Skeletal muscle tissue (tissue), 4 donors: ENCODE measurements around the gene PRKCI. TPM values are rescaled to one million over a fixed set of nuclear protein-coding genes. Genes with fewer than 3 reads are reported as not detected.

Experiments
- H3K27ac ChIP-seq: one replicate; pipeline ENCODE4 v1.7.0; 2013; ENCODE audit warnings: mild to moderate bottlenecking, low read depth, low read length, inconsistent platforms
- H3K27me3 ChIP-seq, 3 donors: one replicate each; pipeline ENCODE4 v1.7.0; 2013; ENCODE audit warnings: low read length in 3 of 3; ENCODE audit not compliant: control insufficient read depth in 3 of 3, insufficient read depth in 3 of 3
- H3K36me3 ChIP-seq, 3 donors: one replicate each; pipeline ENCODE4 v1.7.0; 2013; ENCODE audit warnings: low read length in 3 of 3; ENCODE audit not compliant: control insufficient read depth in 3 of 3, insufficient read depth in 3 of 3
- H3K4me1 ChIP-seq, 3 donors: one replicate each; pipeline ENCODE4 v1.7.0; 2013; ENCODE audit warnings: low read length in 3 of 3, mild to moderate bottlenecking in 3 of 3; ENCODE audit not compliant: control insufficient read depth in 3 of 3, insufficient read depth in 3 of 3
- H3K4me3 ChIP-seq, 3 donors: one replicate each; pipeline ENCODE4 v1.7.0; 2013; ENCODE audit warnings: low read length in 3 of 3
- H3K9ac ChIP-seq, 3 donors: one replicate each; pipeline ENCODE4 v1.7.0; 2013; ENCODE audit warnings: low read length in 3 of 3, mild to moderate bottlenecking in 3 of 3, moderate library complexity in 2 of 3, low read depth in 1 of 3
- H3K9me3 ChIP-seq, 3 donors: one replicate each; pipeline ENCODE4 v1.7.0; 2013; ENCODE audit warnings: low read length in 3 of 3; ENCODE audit not compliant: control insufficient read depth in 3 of 3
- total RNA-seq: library from RNA; depleted of rRNA; stranded (reverse); fragments of >200 nt; gene quantifications from one replicate; pipeline ENCODE4 v1.2.3, GENCODE V29; 2014
- donor health status: Osteomylitis.

Gene PRKCI
- total RNA-seq, 1 donor from 2014 or later: 21.9 TPM

DNA sequence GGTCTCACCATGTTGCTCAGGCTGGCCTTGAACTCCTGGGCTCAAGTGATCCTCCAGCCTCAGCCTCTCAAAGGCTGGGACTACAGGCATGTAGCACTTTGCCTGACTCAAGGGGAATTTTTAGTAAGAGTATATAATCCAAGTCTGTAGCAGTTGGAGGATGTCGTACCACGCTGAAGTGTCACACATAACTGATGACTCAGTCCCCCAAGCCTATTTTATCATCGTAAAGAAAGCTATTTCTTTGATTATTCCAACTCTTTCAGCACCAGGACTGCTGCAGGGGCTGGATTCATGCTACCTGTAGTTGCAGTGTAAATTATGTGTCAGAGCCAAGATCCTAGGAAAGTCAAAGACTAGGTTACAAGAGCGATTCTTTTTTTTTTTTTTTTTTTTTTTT lies 1.4 kb upstream of the PRKCI start:
- Histone ChIP-seq H3K9me3 (no peaks in the 10 kb centered on the region), H3K9ac (no peak overlapping the region), H3K4me1 (peaks cover 0 to 7% (median 4%) of the 10 kb centered on the region in 3 donors), H3K27me3 (no peaks in the 10 kb centered on the region), H3K27ac (no peak overlapping the region), H3K36me3 (no peaks in the 10 kb centered on the region), H3K4me3 (no peak overlapping the region)

DNA sequence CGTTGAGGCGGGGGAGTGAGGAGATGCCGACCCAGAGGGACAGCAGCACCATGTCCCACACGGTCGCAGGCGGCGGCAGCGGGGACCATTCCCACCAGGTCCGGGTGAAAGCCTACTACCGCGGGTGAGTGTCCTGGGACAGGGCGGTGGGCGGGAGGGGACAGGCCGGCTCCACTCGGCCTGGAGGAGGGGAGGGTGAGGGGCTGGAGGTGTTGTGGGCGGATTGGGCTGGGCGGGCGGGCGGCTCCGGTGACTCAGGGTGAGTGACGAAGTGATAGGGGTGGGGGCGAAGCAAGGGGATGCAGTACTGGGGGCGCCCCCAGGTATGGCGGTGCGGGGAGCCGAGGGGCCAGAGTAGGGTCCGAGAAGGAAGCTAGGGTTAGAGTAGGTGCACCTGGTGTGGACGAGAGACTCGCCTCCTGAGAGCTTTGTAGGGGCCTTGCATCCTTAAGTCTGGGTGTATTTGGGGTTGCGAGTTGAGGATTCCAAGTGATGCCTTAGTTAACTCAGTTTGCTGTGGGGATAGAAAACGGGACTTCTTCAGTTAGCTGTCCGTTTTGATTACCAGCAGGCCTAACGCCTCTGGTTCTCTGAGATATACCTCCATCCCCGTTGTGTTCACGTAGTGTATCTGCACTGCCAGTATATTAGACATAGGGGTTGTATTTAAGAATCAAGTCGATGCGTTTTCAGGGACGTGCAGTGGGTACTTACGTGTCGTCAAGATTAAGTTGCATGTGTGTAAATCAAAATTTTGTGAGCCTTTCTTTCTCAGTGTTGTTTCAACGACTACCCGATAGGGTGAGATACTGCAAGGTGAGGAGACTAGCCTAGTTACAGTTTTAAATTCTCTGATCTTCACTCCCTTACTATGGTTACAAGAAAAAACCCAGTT lies 670 bp downstream of the PRKCI start:
- H3K36me3 ChIP-seq: no peaks in the 10 kb centered on the region
- no peaks in the 10 kb centered on the region for H3K27me3 ChIP-seq
- H3K9me3 ChIP-seq: no peaks in the 10 kb centered on the region
- peaks cover 0 to 9% (median 4%) of the 10 kb centered on the region in 3 donors for H3K4me1 ChIP-seq
- H3K4me3 ChIP-seq: peak overlapping the region; percentile 81 to 91 (median 86)
- peak overlapping the region; percentile 89 for H3K27ac ChIP-seq
- H3K9ac ChIP-seq: peak overlapping the region; percentile 86 to 98 (median 92)

DNA sequence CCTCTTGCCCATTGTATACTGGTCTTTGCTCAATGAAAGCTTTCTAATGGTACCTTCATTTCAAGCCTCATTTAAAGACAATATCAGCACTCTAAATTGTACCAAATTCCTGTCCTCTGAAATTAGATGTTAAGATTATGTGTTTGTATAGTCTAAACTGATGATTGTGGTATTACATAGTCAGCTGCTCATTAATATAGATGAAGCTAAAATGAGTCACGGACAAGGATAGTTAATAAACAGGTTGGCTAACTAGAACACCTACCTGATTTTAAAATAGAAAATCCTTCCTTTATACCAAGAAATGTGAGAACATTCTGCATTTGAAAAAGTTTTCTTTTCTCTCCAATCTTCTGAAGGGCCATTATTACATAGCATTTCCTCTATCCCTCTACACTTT lies 2.9 kb downstream of the PRKCI start:
- no peak overlapping the region for H3K9ac ChIP-seq
- no peak overlapping the region for H3K27ac ChIP-seq
- H3K9me3 ChIP-seq: no peaks in the 10 kb centered on the region
- peaks cover 0 to 11% (median 4%) of the 10 kb centered on the region in 3 donors for H3K4me1 ChIP-seq
- no peaks in the 10 kb centered on the region for H3K36me3 ChIP-seq
- H3K27me3 ChIP-seq: no peaks in the 10 kb centered on the region
- no peak overlapping the region for H3K4me3 ChIP-seq

DNA sequence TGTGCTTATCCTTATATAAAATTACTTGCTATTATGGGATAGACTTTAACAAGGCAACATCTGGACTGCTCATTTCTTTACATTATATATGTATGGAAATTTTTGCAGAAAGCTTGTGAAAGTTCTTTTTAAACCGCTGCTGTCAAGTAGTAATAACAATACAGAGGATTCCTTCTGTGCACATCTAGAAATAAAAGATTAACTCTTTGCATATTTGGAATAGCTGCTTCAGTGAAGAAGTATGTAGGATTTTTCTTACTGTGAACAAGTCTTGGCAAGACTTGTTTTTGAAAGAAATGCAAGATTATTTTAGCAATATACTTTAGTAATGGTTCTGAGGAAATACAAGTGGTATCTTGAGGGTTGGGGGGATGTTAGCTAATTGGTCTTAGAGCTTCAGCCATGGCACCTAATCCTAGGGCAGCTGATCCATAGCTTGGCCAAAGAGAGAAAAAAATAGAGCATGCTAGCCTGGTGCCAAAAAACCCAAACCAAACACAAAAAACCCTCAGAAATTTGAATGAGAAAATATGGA lies 4.3 kb downstream of the PRKCI start:
- Histone ChIP-seq H3K4me1 (peaks cover 0 to 11% (median 4%) of the 10 kb centered on the region in 3 donors), H3K4me3 (no peak overlapping the region), H3K36me3 (no peaks in the 10 kb centered on the region), H3K27ac (no peak overlapping the region), H3K9ac (no peak overlapping the region), H3K9me3 (no peaks in the 10 kb centered on the region), H3K27me3 (no peaks in the 10 kb centered on the region)

DNA sequence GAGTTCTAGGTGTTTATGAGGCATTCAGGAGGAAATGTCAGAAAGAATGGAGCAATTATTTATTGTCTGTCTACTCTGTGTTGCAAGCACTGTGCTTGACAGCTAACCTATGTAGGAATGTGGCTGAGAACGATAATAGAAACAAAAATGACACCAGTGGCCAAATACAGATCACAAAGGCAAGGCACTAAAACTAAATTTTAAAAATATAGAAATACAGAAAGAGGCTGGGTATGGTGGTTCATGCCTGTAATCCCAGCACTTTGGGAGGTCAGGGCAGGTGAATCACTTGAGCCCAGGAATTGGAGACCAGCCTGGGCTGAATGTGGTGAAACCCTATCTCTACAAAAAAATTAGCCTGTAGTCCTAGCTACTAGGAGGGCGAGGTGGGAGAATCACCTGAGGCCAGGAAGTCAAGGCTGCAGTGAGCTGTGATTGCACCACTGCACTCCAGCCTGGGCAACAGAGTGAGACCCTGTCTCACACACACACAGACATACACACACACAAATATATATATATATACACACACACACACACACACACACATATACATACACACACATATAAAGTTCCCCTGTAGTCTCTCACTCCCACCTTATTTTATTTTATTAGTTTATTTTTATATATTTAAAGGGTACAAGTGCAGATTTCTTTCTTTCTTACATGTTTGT lies 6.0 kb downstream of the PRKCI start:
- no peak overlapping the region for H3K4me3 ChIP-seq
- no peaks in the 10 kb centered on the region for H3K27me3 ChIP-seq
- no peak overlapping the region for H3K9ac ChIP-seq
- H3K4me1 ChIP-seq: peaks cover 0 to 6% (median 1%) of the 10 kb centered on the region in 3 donors
- H3K27ac ChIP-seq: no peak overlapping the region
- H3K36me3 ChIP-seq: no peaks in the 10 kb centered on the region
- H3K9me3 ChIP-seq: no peaks in the 10 kb centered on the region

DNA sequence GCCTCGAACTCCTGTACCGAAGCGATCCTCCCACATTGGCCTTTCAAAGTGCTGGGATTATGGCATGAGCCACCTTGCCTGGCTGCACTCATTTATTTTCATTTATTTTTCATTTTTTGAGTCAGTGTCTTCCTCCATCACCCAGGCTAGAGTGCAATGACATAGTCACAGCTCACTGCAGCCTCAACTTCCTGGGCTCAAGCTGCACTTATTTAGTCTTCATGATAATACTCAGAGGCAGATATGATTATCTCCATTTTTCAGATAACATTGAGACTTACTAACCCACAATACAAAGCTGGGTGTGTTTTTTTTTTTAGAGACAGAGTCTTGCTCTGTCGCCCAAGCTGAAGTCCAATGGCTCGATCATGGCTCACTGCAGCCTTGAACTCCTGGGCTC lies 10.0 kb downstream of the PRKCI start:
- no peak overlapping the region for H3K9ac ChIP-seq
- H3K9me3 ChIP-seq: no peaks in the 10 kb centered on the region
- H3K4me3 ChIP-seq: no peak overlapping the region
- peaks cover 0 to 9% (median 6%) of the 10 kb centered on the region in 3 donors for H3K36me3 ChIP-seq
- H3K27me3 ChIP-seq: no peaks in the 10 kb centered on the region
- peaks cover 0 to 3% (median 0%) of the 10 kb centered on the region in 3 donors for H3K4me1 ChIP-seq
- H3K27ac ChIP-seq: no peak overlapping the region

DNA sequence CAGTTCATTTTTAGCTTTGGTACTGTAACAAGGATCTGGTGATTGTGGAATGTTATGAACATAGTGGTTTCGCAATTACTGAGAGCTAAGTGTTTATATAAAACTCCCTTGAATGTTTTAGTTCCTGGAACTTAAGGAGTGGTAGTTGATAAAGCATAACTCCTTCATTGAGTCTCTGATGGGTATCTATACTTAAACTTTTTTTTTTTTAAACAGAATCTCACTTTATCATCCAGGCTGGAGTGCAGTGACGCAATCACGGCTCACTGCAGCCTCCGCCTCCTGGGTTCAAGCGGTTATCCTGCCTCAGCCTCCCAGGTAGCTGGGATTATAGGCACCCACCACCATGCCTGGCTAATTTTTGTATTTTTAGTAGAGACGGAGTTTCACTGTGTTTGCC lies 11.3 kb downstream of the PRKCI start:
- no peak overlapping the region for H3K9ac ChIP-seq
- no peaks in the 10 kb centered on the region for H3K9me3 ChIP-seq
- H3K4me1 ChIP-seq: no peaks in the 10 kb centered on the region
- H3K27ac ChIP-seq: no peak overlapping the region
- H3K4me3 ChIP-seq: no peak overlapping the region
- peaks cover 0 to 12% (median 7%) of the 10 kb centered on the region in 3 donors for H3K36me3 ChIP-seq
- H3K27me3 ChIP-seq: no peaks in the 10 kb centered on the region

DNA sequence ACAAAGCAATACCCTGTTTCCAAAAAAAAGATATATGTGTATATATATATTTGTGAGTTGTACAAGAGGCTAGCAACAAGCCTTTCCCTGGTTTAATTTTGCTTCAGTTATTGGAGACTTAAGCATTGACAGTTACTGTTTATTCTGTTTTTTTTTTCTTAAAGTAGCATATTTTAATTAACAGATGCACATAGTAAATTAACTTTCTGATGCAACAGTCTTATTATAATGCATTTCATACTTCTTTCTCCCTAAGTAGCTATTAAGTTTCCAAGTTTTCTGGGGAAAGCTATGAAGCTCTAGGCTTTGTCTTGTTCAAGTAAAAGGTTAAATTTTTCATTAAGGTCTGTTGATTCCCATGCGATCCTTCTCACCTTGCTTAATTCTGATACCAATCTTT lies 17.9 kb downstream of the PRKCI start:
- Histone ChIP-seq H3K27me3 (no peaks in the 10 kb centered on the region), H3K4me1 (no peaks in the 10 kb centered on the region), H3K9me3 (no peaks in the 10 kb centered on the region), H3K27ac (no peak overlapping the region), H3K9ac (no peak overlapping the region), H3K36me3 (peaks cover 2 to 12% (median 12%) of the 10 kb centered on the region in 3 donors), H3K4me3 (no peak overlapping the region)

DNA sequence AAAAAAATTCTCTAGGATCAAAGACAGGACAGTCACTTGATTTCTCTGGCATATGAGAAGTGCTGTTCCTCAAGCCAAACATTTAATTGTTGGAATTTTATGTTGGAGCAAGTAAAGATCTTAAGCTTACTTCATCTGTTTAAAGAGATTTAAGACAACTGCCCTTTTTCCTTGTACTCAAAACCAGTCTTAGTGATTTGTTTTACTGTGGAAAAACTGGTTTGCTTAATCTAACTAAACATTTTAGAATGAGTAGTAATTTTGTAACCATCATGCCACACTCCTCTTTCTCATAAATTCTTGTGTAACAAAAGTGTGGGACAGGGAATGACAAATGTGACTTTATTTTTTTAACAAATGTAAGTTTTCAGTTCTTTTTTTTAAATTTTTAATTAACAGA lies 18.4 kb downstream of the PRKCI start:
- Histone ChIP-seq H3K9me3 (no peaks in the 10 kb centered on the region), H3K36me3 (peaks cover 2 to 12% (median 12%) of the 10 kb centered on the region in 3 donors), H3K4me3 (no peak overlapping the region), H3K27me3 (no peaks in the 10 kb centered on the region), H3K4me1 (no peaks in the 10 kb centered on the region), H3K9ac (no peak overlapping the region), H3K27ac (no peak overlapping the region)

DNA sequence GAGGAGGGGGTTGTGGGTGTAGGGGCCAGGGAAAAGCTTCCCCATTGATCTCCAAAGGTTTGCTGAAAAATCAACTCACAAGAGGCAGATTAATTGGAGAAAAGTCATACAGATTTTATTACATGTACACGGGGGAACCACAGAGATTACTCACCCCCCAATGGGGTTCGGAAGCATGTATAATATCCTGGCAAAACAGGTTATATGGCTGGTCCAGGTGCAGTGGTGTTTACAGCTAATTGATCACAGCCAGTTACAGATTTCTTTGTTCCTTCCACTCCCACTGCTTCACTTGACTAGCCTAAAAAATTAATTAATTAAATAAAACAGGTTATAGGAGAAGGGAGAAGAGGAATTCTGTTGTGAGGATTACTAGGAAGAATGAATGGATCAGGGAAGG lies 22.4 kb downstream of the PRKCI start:
- Histone ChIP-seq H3K4me3 (no peak overlapping the region), H3K36me3 (peaks cover 2 to 6% (median 3%) of the 10 kb centered on the region in 3 donors), H3K27me3 (no peaks in the 10 kb centered on the region), H3K9ac (no peak overlapping the region), H3K4me1 (no peaks in the 10 kb centered on the region), H3K9me3 (no peaks in the 10 kb centered on the region), H3K27ac (no peak overlapping the region)
